Measurements from ENCODE around the gene HELZ.
"Not testable (repeated sequence)": the region's sequence is repeated elsewhere in the genome, so short reads cannot be mapped to it uniquely, and the experiment has no call there.

The HELZ gene

DNA sequence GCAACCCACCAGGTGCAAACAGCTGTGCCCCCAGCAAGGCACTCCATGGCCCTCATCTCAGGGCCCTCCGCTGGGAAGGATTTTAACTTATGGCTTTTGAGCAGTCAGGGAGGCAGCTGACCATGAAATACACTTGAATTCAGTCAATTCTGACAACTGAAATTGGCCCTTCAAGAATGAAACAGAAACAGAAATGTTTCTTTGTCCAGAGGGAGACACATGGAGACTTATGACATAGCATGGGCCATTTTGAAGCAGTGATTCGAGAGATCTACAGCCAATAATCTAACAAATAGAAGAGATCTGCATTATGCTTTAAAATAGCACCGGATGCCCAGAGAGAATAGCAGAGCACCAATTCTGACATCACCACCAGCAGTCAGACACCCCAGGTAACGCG is 193.2 kb downstream of the HELZ start:
- DNase-seq (ENCODE audit: low read depth) = no peak

DNA sequence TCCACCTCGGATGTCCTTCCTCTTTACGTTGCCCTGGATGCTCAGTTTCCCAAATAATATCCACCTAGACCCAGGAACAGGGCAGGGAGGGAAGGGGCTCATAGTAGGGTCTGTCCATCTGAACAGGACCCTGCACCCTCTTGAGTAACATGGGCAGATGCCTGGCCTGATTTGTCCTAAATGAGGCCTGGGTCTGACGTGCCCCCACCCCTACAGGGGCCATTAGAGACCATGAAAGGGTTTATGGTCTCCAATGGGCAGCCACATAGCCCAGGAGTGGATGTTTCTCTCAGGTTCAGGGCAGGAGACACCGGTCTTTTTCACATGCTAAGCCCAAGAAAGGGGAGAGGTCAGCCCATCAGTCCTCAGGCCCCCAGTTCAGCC is 193.8 kb downstream of the HELZ start:
- no peak for DNase-seq (ENCODE audit: low read depth)

DNA sequence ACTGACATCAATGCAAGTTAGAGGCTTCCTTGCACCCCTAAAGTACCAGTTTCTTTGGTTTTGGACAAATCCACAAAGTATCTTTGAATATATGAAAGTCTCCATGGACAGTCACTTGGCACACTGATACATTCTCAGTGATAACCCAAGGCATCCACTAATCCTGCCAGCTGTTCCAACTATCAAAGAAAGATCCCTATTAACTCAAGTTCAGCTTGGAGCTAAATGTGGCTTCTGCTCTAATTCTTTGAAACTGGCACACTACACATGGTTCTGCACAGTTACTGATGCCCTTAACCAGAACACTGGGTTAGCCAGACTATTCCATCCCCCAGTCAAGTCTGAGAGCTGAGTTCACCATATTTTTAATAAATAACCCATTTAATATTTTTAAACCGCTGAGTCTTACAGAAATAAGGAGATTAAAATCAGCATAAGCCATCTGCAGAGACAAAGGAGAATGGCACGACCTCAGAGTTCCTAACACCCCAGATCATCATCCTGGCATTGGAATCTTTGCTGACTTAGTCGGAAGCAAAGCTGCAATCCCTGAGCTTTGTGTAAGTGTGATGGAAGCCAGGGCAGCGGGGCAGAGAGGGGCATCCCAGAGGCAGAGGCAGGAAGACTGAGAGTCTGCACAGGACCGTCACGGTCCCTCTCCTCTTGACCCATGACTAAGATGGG is 194.4 kb downstream of the HELZ start:
- no peak for DNase-seq (ENCODE audit: low read depth)

DNA sequence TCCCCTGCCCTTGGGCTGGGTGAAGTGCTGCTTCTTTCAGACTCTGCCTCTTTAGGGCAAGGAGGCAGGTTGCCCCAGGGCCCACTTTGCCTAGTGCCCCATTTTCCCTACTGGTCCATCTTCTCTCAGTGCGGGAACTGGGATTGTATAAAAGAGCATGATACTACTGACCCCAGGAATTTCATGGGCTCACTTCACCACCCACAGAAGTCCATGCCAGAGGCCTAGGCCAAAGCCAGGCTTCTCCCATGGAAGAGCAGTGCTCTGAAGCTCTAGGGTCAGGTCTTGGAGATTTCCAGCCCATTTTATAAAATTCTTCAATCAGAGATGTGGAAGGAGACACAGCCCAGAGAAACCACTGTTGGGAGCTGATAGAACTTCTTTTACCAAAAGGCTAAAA is 194.9 kb downstream of the HELZ start:
- DNase-seq (ENCODE audit: low read depth) = no peak

DNA sequence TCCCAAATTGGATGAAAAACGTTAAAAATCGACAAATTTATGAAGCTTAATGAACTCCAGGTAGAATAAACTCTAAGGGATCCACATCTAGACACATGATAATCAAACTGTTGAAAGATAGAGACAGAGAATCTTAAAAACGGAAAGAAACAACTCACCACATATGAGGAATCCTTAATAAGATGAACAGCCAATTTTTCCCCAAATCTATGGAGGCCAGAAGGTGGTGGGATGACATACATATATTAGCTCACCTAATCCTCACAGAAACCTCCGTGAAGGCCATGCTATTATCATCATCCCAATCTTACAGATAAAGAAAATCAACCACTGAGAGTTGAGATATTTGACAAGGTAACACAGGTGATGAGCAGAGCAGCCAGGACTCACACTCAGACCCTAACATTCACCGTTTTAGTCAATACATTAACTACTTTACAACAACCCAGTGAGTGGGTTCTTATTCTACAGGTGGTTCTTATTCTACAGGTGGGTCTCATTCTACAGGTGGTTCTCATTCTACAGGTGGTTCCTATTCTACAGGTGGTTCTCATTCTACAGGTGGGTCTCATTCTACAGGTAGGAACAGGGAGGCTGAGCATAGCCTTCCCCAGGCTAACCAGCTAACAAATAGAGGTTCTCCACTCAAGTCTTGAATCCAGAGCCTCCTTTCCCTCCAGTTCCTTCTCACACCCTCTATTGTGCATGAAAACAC is 195.8 kb downstream of the HELZ start:
- DNase-seq (ENCODE audit: low read depth) = no peak

DNA sequence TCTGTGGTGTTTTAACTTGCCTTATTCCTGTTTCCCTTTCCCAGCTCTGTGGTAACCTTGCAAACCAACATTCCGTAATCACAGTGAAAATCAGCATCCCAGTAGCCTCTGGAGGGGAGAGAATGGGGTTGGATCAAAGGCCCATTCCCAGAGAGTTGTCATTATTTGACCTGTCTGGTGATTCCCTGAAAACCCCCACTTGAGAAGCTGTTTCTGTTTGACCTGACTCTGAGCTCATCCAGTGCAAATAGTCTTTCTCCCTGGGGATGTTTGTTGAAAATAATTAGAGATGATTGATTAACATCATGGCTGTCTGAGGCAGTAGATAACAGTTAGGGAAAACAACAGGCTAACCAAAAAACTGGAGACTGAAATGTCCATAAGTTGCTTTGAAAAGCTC is 197.6 kb downstream of the HELZ start:
- no peak for DNase-seq (ENCODE audit: low read depth)

DNA sequence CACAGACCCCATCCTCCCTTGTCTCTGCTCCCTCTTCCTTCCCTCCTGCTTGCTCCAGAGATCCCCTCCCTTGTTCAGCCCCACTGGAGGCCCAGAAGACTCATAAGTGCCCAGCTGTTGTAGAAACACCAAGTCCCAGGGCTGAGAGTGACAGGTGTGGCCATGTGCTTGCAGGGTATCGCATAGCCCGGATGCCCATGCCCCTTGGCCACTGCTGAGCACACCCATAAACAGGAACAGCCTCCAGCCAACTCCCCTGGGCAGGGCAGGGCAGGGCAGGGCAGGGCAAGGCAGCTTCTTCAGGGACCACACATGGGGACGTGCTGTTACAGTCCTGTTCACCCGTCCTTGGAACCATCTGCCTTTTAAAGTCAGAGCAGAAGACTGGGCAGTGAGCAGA is 198.6 kb downstream of the HELZ start:
- DNase-seq (ENCODE audit: low read depth) = no peak

DNA sequence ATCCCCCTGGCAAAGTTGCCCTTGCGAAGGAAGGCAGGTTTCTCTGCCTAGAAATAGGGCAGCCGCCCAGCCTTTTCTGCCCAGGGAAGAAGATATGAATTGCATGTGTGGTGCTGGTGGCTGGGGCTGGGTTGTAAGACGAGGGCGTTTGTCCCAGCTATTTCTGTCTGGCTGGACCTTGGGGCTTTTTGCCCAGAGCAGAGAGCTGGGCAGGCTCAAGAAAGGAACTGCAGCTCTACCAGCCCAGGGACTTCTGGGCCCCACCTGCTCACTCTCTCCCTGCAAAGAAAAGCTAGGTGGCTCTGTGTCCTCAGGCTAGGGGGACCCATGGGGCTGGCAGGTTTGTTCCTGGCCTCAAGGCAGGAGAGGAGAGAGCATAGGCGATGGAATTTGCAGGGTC is 200.1 kb downstream of the HELZ start:
- no peak for DNase-seq (ENCODE audit: low read depth)

DNA sequence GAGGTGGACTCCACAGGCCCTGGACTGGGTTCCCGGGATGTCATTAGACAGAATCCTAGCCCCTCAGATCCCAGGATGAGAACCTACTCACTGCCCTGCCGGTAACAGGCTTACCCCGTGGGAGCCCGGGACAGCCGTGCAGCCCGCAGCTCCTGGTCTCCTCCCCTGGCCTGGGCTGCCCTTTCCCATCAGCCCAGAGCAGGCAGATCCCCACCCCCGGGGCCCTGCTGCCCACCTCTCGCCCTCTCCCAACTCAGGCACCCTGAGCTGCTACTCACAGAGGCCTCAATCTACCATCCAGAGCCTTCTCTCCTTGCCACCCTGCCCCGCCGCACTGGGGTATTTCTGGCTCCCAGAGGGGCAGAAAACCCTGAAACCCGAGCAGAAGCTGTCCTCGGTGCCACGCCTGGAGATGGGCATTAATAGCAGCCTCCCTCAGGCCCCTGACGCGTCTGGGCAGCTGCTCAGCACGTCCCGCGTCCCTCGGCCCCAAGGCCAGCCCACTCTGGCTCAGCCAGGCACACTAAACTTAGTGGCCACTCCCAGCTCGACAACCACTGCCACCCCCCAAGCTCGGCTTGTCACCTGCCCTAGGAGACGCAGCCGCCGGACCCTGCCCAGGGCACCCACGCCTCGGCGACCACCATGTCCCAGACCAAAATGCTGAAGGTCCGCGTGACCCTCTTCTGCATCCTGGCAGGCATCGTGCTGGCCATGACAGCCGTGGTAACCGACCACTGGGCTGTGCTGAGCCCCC is 200.8 kb downstream of the HELZ start, which contains the start of gene CACNG1:
TSS of gene CACNG1 (plus strand) at position 539 of the 757 bp plus-strand sequence. CDS start at position 646, 107 bp downstream.
- no peak for DNase-seq (ENCODE audit: low read depth)

DNA sequence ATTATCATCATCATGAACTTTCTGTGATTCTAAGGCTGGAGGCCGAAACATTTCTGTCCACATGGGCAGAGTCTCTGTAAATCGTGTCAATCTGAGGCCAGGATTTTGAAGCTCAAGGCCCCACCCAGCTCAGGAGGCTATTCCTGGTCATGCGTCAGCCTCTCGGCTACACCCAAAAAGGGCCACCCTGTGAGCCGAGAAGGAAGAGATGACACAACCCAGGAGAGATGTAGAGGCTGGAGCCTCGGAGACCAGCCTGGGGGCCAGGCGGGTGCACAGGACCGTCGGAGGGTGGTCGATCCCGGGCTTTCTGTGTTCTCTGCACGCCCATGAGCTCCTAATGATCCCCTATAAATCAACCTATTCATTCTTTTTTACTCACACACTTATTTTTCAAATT is 201.7 kb downstream of the HELZ start:
- no peak for DNase-seq (ENCODE audit: low read depth)

DNA sequence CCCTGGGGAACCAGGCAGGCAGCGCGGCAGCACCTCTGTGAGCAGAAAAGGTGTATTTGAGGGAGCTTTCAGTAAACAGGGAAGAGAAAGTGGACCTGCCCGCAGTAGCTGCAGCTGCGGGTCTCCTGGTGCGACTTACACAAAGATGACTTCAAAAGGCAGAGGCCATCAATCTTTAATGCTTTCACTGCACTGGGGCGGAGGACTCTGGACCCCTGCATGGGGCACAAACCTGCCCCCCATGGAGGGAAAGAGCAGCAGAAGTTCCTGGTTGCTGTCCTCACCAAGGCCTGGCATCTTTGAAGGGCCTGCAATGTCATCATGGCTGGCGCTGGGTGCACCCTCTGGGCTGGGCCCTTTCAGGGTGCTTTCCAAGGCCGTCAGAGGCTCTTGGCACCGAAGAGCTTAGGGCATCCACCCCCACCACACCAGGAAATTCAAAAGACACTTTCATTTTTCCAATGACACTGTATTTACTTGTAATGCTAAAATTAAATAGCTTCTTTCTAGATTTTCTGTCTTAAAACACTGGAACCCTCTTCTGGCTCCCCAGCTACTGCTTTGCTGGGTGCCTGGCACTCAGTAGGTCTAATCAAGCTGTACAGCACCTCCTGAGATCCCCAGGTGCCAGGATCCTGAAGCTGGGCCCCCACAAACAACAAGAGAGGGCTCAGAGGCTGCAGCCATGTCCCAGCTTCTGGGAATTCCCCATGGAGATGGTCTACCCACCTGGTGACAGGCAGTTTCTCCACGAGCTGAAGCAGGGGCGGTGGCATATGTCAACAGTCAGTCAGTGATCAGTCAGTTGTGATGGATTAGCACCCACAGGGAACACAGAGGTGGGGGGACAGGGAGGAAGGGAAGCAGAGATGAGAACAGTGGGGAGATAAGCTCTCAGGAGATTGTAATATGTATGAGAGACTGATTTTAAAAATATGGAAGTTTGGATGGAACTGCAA is 202.8 kb downstream of the HELZ start:
- no peak for DNase-seq (ENCODE audit: low read depth)

DNA sequence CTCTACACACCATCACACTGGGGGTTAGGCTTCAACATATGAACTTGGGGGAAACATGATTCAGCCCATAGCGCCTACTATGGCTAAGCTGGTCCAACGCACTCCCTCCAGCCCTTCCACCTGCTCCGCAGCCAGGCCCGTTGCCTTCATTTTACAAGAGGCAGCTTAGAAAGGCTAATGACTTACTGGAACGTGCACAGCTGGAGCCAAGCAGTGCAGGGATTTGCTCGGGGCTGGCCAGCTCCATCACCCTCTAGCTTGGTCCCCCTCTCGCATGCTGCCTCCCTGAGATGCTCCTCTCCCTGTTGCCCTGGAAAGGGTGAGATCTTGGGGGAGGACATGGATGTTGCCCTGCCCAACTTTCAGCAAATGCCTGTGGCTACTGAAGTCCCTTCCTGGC is 203.5 kb downstream of the HELZ start:
- no peak for DNase-seq (ENCODE audit: low read depth)

DNA sequence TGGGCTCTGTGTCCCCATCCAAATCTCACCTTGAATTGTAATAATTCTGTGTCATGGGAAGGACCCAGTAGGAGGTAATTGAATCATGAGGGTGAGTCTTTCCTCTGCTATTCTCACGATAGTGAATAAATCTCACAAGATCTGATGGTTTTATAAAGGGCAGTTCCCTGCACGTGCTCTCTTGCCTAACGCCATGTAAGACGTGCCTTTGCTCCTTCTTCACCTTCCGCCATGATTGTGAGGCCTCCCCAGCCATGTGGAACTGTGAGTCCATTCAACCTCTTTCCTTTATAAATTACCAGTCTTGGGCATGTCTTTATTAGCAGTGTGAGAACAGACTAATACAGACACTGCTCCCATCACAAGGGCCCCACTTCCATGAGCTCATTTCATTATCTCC is 203.9 kb downstream of the HELZ start:
- not testable (repeated sequence) for DNase-seq (ENCODE audit: low read depth)

DNA sequence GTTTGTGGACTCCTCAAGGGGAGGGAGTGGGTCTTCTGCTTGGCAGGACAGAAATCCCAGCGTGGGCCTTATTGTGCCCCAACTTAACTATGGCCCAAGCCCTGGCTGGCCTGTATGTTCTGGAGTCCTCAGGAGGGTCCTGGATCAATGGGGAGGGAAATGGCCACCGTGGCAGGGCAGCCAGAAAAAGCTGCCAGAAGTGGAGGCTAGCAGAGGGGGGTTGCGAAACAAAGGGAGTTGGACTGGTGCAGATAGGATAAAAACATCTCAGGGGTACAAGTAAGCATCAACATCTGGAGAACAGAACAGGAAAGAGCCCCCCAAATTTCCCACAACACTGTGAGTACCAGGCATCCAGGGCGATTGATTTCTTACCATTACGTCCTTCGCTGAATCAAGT is 204.3 kb downstream of the HELZ start:
- no peak for DNase-seq (ENCODE audit: low read depth)

DNA sequence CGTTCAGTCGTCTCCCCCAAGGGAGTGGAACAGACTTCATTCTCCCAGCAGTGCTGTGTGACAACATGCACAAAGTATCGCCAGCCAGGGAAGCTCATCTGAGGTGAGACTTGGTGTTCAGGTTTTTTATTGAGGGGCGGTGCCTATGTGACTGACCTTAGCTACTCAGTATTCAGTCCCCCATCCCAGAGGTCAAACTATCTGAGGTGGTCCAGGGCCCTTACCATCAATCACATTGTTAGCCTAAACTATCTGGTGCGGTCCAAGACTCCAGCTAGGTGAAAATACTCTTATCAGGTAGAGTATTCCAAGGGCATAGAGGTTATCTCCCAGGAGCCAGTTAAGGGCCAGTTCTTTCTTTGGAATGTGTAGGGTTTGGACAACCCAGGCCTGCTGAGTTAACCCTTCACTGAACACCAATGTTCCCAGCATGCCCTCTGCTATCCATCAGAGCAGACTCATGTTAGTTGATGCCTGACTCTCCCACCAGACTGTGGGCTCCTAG is 206.1 kb downstream of the HELZ start:
- DNase-seq (ENCODE audit: low read depth) = no peak

DNA sequence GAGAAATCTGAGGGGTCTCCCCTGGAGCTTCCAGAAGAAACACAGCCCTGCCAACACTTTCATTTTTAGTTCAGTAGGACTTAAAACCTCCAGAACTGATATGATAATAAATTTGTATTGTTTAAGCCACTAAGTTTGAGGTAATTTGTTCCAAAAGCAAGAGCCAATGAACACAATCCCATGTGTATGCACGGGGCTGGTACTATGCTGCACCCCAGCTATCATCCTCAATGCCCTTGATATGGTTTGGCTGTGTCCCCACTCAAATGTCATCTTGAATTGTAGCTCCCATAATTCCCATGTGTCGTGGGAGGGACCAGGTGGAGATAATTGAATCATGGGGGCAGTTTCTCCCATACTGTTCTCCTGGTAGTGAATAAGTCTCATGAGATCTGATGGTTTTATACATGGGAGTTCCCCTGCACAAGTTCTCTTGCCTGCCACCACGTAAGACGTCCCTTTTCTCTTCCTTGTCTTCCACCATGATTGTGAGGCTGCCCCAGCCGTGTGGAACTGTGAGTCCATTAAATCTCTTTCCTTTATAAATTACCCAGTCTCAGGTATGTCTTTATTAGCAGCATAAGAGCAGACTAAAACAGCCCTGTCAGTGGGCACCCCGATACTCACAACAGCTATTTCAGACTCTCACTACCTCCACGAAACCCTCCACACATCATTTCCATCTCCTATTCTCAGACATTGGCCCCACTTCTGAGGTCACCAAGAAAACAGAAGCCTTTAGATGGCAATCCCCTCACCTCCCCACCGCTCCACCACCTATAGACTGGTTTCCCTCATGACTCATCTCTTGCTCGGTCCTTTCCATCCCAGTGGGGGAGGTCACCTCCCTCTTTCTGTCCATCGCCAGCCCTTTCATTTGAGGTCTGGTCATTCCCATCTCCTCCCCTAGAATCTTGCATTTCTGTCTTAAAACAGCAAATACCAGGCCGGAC is 209.6 kb downstream of the HELZ start:
- no peak for DNase-seq (ENCODE audit: low read depth)

DNA sequence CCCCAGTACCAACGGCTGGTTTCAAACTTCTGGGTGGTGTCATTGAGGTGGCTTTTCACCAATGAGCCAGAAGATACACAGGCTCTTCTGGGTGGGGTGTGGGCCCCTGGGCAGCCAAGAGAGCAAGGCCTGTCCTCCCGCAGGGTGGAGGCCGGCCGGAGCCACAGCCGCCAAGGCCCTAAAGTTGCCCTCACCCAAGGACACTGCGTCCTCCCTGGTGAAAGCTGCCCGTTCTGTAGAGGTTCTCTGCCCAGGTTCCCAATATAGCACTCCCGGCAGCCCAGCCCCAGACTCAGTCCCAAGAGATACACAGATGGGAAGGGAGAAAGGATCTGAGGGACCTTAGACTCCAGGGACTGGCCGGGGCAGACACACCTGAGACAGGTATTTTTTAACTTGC is 211.4 kb downstream of the HELZ start:
- no peak for DNase-seq (ENCODE audit: low read depth)

DNA sequence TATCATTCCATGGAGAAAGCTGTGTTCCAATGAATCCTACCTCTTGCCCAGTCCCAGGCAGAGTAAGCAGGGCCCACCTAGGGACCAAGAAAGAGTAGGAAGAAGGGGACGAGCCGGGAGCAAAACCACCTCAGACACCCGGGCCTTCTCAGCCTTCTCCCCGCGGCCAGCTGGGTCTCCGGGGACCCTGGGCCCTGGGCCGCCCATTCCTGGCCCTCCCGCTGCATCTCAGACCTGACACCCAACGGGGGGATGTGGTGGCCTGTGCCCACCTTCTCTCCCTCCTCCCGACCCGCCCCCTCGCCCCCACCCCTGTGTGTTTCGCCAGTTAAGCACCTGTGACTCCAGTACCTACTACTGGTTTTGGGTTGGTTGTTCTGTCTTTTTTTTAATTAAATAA is 212.0 kb downstream of the HELZ start:
- DNase-seq (ENCODE audit: low read depth) = no peak

DNA sequence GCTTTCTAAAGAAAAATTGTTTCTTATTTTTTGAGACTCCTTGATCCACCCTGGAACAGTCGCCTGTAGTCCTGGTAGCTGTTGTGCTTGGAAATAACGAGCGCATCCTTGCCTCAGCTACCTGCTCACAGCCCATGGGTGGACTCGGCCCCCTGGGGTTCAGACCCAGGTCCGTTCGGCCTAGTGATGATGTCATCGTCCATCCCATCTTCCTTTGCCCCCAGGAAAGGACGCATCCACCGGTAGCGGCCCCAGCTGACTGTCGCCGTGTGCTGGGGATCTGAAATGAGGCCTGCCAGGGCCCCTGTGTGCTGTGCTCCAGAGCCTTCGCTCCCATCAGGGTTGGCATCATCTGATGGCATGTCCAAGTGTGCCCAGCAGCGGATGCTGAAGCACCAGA is 212.6 kb downstream of the HELZ start:
- DNase-seq (ENCODE audit: low read depth) = no peak

DNA sequence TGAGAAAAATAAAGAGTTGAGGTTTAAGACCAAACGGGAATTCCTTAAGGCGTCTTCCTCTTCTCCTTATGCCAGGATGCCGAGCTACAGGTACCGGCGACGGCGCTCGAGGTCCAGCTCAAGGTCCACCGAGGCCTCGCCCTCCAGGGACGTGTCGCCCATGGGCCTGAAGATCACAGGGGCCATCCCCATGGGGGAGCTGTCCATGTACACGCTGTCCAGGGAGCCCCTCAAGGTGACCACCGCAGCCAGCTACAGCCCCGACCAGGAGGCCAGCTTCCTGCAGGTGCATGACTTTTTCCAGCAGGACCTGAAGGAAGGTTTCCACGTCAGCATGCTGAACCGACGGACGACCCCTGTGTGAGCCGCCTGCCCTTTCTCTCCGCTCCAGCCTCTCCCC is 214.4 kb downstream of the HELZ start:
- no peak for DNase-seq (ENCODE audit: low read depth)

All from GM04503 (cell line).